ENCODE data around the gene MLF1.

GRCh38 chr3:158568784-158569183, 2.2 kb upstream of the MLF1 start:
- no peak for TF ChIP-seq CTCF (IDR thresholded peaks at IDR 0.05)
- TF ChIP-seq EZH2 (IDR thresholded peaks at IDR 0.05), result no peak
- no peak for TF ChIP-seq EZH2phosphoT487 (IDR thresholded peaks at IDR 0.05)
